ENCODE results near the gene CCDC180.

CCDC180 gene

DNA sequence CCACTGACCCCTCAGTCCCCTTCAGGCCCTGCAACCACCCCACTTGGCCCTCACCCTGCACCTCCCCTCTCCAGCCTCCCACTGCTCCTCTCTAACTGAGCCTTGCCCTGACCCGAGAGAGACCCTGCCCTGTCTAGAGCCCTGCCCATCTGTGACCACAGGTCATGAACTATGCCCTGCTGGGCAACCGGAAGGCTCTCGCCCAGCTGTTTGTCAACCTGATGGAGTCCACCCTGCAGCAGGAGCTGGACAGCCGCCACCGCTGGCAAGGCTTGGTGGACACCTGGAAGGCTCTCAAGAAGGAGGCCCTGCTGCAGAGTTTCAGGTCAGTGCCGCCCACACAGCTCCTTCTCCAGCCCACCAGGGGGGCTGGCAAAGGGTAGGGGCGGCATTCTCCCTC lies 9.4 kb downstream of the CCDC180 start:
- TF ChIP-seq, protein P1, sequence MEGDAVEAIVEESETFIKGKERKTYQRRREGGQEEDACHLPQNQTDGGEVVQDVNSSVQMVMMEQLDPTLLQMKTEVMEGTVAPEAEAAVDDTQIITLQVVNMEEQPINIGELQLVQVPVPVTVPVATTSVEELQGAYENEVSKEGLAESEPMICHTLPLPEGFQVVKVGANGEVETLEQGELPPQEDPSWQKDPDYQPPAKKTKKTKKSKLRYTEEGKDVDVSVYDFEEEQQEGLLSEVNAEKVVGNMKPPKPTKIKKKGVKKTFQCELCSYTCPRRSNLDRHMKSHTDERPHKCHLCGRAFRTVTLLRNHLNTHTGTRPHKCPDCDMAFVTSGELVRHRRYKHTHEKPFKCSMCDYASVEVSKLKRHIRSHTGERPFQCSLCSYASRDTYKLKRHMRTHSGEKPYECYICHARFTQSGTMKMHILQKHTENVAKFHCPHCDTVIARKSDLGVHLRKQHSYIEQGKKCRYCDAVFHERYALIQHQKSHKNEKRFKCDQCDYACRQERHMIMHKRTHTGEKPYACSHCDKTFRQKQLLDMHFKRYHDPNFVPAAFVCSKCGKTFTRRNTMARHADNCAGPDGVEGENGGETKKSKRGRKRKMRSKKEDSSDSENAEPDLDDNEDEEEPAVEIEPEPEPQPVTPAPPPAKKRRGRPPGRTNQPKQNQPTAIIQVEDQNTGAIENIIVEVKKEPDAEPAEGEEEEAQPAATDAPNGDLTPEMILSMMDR (IDR thresholded peaks at IDR 0.05; ENCODE audit: low read depth, low read length, missing control alignments): no peak
- DNase-seq: no peak
- H3K27me3 ChIP-seq (replicated peaks): no peaks in the 10 kb centered on the region
- no peak overlapping the region for H3K27ac ChIP-seq
- in situ Hi-C loops (cut with HindIII; ENCODE audit: low pct_ligation_motif_present, low sequenced_read_pairs): no loop called here
- H3K4me3 ChIP-seq (ENCODE audit: low read depth, low read length): no peak overlapping the region
- no peaks in the 10 kb centered on the region for H3K36me3 ChIP-seq (replicated peaks)

DNA sequence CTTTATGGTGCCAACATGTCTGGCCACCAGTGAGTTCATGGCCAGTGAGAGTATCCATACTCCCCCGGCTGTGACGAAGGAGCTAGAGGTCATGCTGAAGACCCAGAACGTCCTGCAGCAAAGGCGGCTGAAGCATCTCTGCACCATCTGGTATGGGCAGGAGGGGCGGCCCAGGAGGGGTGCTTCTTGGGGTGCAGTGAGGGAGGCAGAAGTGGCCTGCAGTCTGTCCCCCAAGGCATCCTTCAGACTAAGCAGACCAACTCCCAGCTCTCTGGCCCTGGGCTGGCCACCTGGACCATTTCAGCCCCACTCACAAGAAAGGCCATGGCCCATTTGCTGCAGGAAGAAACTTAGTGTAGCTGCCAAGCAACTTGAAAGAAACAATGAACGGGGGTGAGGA lies 11.0 kb downstream of the CCDC180 start:
- H3K27ac ChIP-seq: no peak overlapping the region
- TF ChIP-seq, protein P1 (IDR thresholded peaks at IDR 0.05; ENCODE audit: low read depth, low read length, missing control alignments): no peak
- in situ Hi-C loops (cut with HindIII; ENCODE audit: low pct_ligation_motif_present, low sequenced_read_pairs): no loop called here
- no peak for DNase-seq
- H3K4me3 ChIP-seq (ENCODE audit: low read depth, low read length): no peak overlapping the region
- H3K27me3 ChIP-seq (replicated peaks): no peaks in the 10 kb centered on the region
- H3K36me3 ChIP-seq (replicated peaks): no peaks in the 10 kb centered on the region

DNA sequence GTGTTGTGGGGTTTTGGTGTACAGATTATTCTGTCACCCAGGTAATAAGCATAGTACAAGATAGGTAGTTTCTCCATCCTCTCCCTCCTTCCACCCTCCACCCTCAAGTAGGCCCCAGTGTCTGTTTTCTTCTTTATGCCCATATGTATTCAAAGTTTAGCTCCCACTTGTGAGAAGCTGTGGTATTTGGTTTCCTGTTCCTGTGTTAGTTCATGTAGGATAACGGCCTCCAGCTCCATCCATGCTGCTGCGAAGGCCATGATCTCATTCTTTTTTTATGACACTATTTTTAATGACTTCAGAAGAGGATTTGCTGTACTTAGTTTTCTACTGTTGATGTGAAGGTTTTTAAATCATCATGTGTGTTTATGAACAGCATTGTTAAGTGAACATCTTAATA lies 11.9 kb downstream of the CCDC180 start:
- TF ChIP-seq, protein P1 (IDR thresholded peaks at IDR 0.05; ENCODE audit: low read depth, low read length, missing control alignments): no peak
- in situ Hi-C loops (cut with HindIII; ENCODE audit: low pct_ligation_motif_present, low sequenced_read_pairs): no loop called here
- DNase-seq: no peak
- no peak overlapping the region for H3K4me3 ChIP-seq (ENCODE audit: low read depth, low read length)
- no peaks in the 10 kb centered on the region for H3K27me3 ChIP-seq (replicated peaks)
- no peak overlapping the region for H3K27ac ChIP-seq
- no peaks in the 10 kb centered on the region for H3K36me3 ChIP-seq (replicated peaks)

DNA sequence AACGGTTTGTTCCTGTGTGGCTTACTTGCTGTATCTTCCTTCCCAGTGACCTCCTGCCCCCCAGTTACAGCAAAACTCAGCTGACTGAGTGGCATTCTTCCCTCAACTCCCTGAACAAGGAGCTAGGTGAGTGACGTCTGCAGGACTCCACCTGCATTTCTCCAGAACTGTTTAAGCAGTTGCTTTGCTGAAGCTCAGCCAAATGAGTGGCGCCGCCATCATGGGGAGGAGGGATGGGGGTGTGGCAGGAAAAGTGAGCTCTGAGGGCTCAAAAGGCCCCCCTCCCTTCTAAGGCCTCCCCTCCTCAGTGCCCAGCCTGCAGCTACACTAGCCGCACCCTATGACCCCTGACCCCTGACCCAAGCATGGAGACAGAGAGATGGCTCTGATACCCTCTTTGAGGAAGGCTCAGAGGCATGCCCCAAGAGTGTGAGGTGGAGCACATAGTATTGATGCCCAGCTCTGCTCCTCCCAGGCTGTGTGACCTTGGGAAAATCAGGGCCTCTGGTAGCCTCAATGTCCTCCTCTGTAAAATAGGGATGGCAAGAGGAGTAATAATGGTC lies 12.7 kb downstream of the CCDC180 start:
- no peak for DNase-seq
- Histone ChIP-seq H3K27me3 (replicated peaks) (no peaks in the 10 kb centered on the region), H3K4me3 (ENCODE audit: low read depth, low read length) (no peak overlapping the region), H3K36me3 (replicated peaks) (no peaks in the 10 kb centered on the region), H3K27ac (no peak overlapping the region)
- TF ChIP-seq, protein P1 (IDR thresholded peaks at IDR 0.05; ENCODE audit: low read depth, low read length, missing control alignments): no peak
- in situ Hi-C loops (cut with HindIII; ENCODE audit: low pct_ligation_motif_present, low sequenced_read_pairs): no loop called here

DNA sequence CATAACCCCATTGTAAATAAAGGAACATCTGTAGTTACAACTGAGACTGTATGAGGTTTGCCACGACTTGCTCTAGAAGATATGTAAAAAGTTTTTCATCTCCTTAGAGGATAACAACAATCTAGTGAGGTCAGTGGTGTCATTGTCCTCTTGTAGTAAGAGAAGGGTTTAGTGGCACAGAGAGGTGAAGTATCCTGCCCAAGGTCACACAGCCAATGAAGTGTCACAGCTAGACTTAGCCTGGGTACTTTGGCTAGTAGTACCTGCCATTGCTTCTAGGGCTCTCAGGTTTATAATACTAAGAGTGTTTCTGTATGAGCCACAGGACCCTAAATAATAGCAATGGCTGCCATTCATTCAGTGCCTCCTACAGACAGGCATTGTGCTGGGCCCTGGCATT lies 13.8 kb downstream of the CCDC180 start:
- no peak overlapping the region for H3K27ac ChIP-seq
- TF ChIP-seq, protein P1 (IDR thresholded peaks at IDR 0.05; ENCODE audit: low read depth, low read length, missing control alignments): no peak
- H3K27me3 ChIP-seq (replicated peaks): no peaks in the 10 kb centered on the region
- in situ Hi-C loops (cut with HindIII; ENCODE audit: low pct_ligation_motif_present, low sequenced_read_pairs): no loop called here
- H3K4me3 ChIP-seq (ENCODE audit: low read depth, low read length): no peak overlapping the region
- H3K36me3 ChIP-seq (replicated peaks): no peaks in the 10 kb centered on the region
- DNase-seq: no peak

DNA sequence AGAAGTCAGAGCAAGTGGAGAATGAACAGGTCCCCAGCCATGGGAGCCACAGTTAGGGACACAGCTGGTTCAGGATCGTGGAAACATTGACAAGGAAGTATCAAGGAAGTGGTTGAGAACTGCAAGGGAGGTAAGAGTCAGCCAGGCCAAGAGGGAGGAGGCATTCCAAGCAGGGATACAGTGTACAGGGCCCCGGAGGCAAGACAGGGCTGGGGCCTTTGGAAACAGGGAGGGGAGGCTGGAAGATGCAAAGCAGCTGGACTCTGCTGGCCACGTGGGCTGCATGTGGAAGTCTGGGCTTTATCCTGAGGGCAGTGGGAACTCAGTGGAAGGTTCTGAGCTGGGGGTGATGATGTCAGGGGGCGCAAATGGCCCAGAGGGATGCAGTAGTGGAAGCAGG lies 14.2 kb downstream of the CCDC180 start:
- Histone ChIP-seq H3K27ac (no peak overlapping the region), H3K4me3 (ENCODE audit: low read depth, low read length) (no peak overlapping the region), H3K36me3 (replicated peaks) (no peaks in the 10 kb centered on the region), H3K27me3 (replicated peaks) (no peaks in the 10 kb centered on the region)
- TF ChIP-seq, protein P1 (IDR thresholded peaks at IDR 0.05; ENCODE audit: low read depth, low read length, missing control alignments): no peak
- DNase-seq: no peak
- in situ Hi-C loops (cut with HindIII; ENCODE audit: low pct_ligation_motif_present, low sequenced_read_pairs): no loop called here

All from brain microvascular endothelial cell (primary cell).